Measurements from ENCODE around the gene TTL. TPM values are rescaled to one million over a fixed set of nuclear protein-coding genes. Genes with fewer than 3 reads are reported as not detected.

The TTL gene
- total RNA-seq, 1 donor from 2014 or later, result 48.5 TPM

- no peaks in the 10 kb centered on the region for H3K9me3 ChIP-seq
- H3K27ac ChIP-seq, result no peak overlapping the region
- no peak for TF ChIP-seq CTCF (IDR thresholded peaks at IDR 0.05)
- H3K36me3 ChIP-seq, result peaks cover 16% of the 10 kb centered on the region
- H3K27me3 ChIP-seq (ENCODE audit: low read depth), result no peaks in the 10 kb centered on the region
- DNase-seq (no peak), ATAC-seq (no peak)
- intact Hi-C loops (cut with DNase I), result no loop called here
- peaks cover 16% of the 10 kb centered on the region for H3K4me1 ChIP-seq
- no peak overlapping the region for H3K4me3 ChIP-seq
Measured at GRCh38 chr2:112580084-112580483, 98.1 kb downstream of the TTL start.

- Histone ChIP-seq H3K27ac (no peak overlapping the region), H3K4me1 (peaks cover 26% of the 10 kb centered on the region), H3K4me3 (no peak overlapping the region), H3K36me3 (peaks cover 15% of the 10 kb centered on the region), H3K27me3 (ENCODE audit: low read depth) (no peaks in the 10 kb centered on the region), H3K9me3 (no peaks in the 10 kb centered on the region)
- intact Hi-C loops (cut with DNase I), result no loop called here
- no peak for DNase-seq
- TF ChIP-seq CTCF (IDR thresholded peaks at IDR 0.05), result peak; percentile 54
- peak; percentile 22 to 25 for ATAC-seq
Measured at GRCh38 chr2:112582314-112582746, 100.4 kb downstream of the TTL start.

- ATAC-seq (peak in 1 of 2 donors; percentile 11), DNase-seq (no peak)
- Histone ChIP-seq H3K9me3 (no peaks in the 10 kb centered on the region), H3K27me3 (ENCODE audit: low read depth) (no peaks in the 10 kb centered on the region), H3K36me3 (peaks cover 21% of the 10 kb centered on the region), H3K27ac (peak overlapping the region; percentile 94), H3K4me1 (peaks cover 30% of the 10 kb centered on the region), H3K4me3 (peak overlapping the region; percentile 66)
- intact Hi-C loops (cut with DNase I), result no loop called here
- TF ChIP-seq CTCF (IDR thresholded peaks at IDR 0.05), result no peak
Measured at GRCh38 chr2:112583497-112584133, 101.7 kb downstream of the TTL start.

- peak; percentile 43 for TF ChIP-seq CTCF (IDR thresholded peaks at IDR 0.05)
- H3K27me3 ChIP-seq (ENCODE audit: low read depth), result no peaks in the 10 kb centered on the region
- peak within 1 kb of the TSS; percentile 66 for H3K4me3 ChIP-seq
- peak; percentile 96 for DNase-seq
- H3K9me3 ChIP-seq, result no peaks in the 10 kb centered on the region
- peak; percentile 93 to 96 for ATAC-seq
- peaks cover 26% of the 10 kb centered on the region for H3K36me3 ChIP-seq
- H3K4me1 ChIP-seq, result peaks cover 34% of the 10 kb centered on the region
- H3K27ac ChIP-seq, result peak within 1 kb of the TSS; percentile 94
- intact Hi-C loops (cut with DNase I), result no loop called here
Measured at GRCh38 chr2:112584134-112584890, 102.4 kb downstream of the TTL start, which contains the start of gene CHCHD5. TSS of gene CHCHD5 (plus strand) at chr2:112584609. CDS start at chr2:112584648, 39 bp downstream.

- intact Hi-C loops (cut with DNase I), result no loop called here
- H3K4me3 ChIP-seq, result peak overlapping the region; percentile 66
- peak overlapping the region; percentile 94 for H3K27ac ChIP-seq
- H3K9me3 ChIP-seq, result no peaks in the 10 kb centered on the region
- ATAC-seq, result no peak
- H3K27me3 ChIP-seq (ENCODE audit: low read depth), result no peaks in the 10 kb centered on the region
- no peak for DNase-seq
- peaks cover 34% of the 10 kb centered on the region for H3K4me1 ChIP-seq
- TF ChIP-seq CTCF (IDR thresholded peaks at IDR 0.05), result no peak
- H3K36me3 ChIP-seq, result peaks cover 26% of the 10 kb centered on the region
Measured at GRCh38 chr2:112584891-112585250, 102.9 kb downstream of the TTL start.

Measured in lower lobe of right lung (tissue), 2 donors.